HT1080 (cell line): ENCODE results near the gene DDX5. TPM values are rescaled to one million over a fixed set of nuclear protein-coding genes. Genes with fewer than 3 reads are reported as not detected.
"Not testable (repeated sequence)": the region's sequence is repeated elsewhere in the genome, so short reads cannot be mapped to it uniquely, and the experiment has no call there.

Experiments
- DNase-seq: peaks from one replicate; pipeline ENCODE4 v3.0.0-alpha.2; 2015; ENCODE audit warnings: low read depth
- total RNA-seq: library from RNA; depleted of rRNA; stranded (reverse); fragments of >200 nt; shearing (Covaris generic); gene quantifications from 2 replicates; pipeline ENCODE4 v1.2.3, GENCODE V29; 2014

DDX5 gene
- total RNA-seq, 1 experiment from 2014 or later, result 611 TPM

DNA sequence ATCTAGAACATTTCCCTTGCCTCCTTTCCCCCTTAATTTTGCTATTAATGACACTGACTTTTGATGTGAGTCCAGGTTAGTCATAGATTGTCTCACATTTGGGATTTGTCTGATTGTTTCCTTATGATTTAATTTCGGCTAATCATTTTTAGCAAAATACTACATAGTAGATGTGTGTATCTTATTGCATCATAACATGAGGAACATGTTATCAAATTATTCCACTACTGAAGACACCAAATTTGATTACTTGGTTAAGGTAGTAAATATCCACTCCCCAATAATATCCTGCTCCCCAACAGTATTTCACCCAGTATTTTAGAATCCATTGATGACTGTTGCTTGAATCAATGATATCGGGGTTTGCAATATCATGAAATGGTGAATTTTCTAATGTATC, 12.0 kb downstream of the DDX5 start:
- DNase-seq, result no peak

DNA sequence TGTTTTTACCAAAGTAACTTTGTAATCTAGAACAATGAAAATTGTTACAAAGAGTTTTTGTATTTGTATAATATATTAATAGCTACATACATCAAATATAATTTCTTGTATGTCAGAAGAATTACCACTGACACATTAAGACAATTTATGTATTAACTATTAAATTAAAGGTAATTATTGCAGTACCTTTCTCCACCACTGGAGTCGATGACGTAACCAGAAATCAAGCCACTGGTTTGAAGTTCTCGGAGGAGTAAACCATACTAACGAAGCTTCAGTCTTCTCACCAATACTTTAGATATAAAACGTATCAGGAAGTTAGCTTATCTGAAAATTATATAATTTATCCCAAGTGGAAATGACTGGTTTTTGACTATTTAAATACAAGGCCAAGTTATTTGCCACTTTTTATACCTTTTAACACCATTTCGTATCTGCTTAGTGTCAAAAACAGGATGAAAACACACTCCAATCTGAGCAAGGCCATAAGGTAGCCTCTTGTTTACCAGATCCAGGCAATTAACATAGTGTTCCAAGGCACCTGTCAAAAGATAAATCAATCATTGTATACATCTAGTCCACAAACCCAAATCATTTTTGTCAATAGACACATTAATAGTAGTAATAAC, 13.5 kb downstream of the DDX5 start:
- DNase-seq, result no peak

DNA sequence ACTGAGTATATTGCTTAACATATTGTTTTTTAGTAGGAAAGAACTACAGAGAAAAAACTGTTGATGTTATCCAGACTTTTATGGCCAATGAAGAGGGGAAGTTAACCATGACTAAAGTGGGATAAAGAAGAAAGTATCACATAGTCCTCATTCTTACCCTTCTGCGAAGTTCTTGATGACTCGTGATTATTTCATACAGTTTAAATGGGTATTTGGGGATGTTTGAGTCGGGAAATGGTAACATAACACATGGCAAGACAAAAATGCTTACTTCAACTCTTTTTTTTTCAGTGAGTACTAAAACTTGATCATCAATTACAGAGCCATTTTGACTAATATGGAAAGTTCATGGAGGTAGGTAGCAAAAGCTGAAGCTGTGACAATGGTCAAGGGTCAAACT, 14.1 kb downstream of the DDX5 start:
- peak; percentile 33 for DNase-seq

DNA sequence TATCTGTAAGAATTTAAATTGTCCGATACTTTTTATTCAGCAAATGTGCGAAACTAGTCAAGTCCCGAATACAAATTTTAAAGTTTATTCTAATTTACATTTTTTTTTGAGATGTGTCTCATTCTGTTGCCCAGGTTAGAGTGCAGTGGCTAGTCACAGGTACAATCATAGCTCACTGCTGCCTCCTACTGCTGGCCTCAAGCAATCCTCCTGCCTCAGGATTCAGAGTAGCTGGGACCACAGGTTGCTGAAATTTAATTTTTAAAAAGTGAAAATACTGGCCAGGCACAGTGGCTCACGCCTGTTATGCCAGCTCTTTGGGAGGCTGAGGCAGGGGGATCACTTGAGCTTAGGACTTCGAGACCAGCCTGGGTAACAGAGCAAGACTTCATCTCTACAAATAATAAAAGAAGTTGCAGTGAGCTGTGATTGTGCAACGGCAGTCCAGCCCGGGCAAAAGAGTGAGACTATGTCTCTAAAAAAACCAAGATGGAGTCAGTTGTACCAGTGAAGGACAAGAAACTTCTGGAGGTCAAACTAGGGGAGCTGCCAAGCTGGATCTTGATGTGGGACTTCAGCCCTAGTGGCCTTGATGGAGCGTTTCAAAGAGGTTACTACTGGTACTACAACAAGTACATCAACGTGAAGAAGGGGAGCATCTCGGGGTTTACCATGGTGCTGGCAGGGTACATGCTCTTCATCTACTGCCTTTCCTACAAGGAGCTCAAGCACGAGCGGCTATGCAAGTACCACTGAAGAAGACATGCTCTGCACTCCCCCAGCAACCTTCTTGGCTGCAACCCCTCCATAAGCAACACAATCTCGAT, 14.8 kb downstream of the DDX5 start:
- peak; percentile 45 for DNase-seq

DNA sequence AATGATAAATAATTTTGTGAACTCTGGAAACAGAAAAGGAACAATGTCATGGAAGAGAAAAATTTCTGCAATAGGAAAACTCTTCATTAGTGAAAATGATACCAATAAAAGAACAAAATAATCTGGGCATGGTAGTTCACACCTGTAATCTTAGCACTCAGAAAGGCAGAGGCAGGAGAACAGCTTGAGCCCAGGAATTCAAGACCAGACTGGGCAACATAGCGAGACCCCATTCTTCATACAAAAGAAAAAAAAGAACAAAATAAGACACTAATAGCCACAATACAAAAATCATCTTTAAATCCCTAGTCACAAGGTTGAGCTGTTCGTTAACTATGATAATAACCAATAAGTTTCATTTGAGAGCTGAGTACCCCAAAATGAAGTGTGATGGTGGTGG, 17.8 kb downstream of the DDX5 start:
- no peak for DNase-seq

DNA sequence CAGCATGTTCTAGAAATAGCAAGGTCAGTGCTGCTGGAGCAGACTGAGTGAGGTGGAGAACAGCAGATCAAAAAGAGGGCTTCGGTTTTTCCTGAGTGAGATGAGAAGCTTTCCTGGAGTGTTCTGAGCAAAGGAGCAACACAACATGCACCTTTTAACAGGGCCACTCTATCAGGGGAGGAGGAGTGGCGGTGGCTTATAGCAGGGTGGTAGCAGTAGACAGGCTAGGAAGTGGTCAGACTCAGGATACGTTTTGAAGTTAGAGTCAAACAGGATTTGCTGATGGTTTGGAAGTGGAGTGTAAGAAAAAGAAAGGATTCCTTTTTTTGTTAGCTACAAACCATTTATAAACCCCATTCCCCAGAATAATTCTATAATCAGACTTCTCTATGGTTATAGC, 21.7 kb downstream of the DDX5 start:
- DNase-seq, result no peak

DNA sequence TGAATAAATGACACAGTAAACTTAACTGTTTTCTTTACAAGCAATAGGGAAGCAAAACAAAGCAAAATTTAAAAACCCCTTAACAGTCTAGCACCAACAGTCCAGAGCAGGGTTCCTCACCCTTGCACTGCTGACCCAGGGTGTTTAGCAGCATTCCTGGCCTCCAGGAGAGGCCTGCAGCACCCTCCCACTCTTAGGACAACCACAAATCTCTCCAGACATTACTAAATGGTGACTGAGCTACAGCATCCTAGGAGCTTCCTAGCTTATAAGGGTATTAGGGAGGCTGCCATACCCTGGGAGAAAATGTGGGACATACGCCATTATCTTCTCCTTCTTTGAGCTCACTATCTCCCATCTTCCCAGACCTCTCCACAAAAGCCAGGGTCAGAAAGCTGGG, 25.1 kb downstream of the DDX5 start:
- no peak for DNase-seq

DNA sequence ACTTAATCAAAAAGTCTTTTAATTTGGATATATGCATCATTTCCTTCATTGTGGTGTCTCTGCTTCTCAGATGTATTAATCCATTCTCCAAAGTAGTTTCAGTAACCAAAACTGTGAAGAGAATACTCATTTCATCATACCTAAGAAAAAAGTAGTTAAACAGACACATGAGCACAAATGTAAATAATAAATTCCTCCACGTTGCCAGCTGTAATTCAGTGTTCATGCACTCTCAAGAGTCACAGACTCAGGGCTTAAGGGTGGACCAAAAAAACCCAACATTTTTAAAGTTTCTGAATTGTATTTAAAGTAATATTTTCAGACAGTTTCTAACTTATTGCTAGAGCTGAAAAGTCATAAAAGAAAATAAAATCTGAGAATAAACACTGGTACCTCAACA, 28.2 kb downstream of the DDX5 start:
- DNase-seq, result no peak

DNA sequence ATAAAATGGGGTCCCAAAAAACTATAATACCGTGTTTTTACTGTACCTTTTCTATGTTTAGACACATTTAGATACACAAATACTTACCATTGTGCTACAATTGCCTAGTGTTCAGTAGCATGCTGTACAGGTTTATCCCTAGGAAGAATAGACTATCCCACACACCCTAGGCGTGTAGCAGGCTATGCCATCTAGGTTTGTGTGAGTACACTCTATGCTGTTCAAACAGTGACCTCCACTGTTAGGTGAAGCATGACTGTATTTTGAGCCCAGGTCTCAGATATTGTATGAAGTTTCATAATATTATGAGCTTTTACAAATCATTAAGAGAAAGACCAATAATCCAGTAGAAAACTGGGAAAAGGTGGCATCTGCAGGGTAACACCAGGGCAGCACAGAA, 33.5 kb downstream of the DDX5 start:
- DNase-seq, result no peak

DNA sequence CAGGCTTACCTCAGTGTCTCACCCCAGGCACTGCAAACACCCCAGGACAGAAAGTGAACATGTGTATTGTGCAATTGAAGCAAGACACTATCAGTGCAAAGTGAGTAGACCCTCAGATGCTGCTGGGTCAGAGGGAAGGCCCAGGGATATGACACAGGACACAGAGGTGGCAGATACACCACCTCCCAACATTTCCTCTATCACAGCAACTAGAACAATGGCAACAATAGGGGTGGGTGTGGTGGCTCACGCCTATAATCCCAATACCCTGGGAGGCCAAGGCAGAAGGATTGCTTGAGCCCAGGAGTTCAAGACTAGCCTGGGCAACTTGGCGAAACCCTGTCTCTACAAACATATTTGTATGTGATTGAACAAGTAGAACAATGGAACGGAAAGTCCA, 34.6 kb downstream of the DDX5 start:
- no peak for DNase-seq

DNA sequence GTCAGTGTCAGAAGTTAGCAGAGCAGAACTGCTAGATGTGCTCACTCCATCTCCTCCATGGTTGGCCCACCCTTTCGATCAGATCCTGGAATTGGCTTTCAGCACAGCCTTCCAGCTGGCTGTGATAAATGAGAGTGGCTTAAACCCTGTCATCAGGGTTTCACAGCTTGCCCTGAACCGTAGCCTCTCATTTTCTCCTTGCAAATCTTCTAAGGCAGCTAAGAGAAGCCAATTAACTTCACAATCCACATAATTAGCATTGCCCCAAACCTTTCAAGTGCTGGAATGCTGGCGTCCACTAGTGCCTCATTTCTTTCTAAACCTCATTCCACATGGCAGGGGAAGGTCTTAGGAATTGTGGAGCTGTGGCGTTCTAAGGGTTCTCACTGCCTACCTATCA, 35.5 kb downstream of the DDX5 start:
- no peak for DNase-seq

DNA sequence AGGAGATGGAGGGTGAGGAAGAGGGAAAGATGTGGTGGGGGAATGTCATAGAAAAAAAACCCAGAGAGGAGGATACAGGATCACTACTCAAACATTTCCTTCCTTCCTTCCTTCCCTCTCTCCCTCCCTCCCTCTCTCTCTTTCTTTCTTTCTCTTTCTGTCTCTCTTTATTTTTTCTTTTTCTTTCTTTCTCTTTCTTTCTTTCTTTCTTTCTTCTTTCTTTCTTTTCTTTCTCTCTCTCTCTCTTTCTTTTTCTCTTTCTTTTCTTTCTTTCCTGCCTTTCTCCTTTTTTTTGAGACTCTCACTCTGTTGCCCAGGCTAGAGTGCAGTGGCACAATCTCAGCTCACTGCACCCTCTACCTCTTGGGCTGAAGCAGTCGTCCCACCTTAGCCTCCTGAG, 39.3 kb downstream of the DDX5 start:
- not testable (repeated sequence) for DNase-seq

DNA sequence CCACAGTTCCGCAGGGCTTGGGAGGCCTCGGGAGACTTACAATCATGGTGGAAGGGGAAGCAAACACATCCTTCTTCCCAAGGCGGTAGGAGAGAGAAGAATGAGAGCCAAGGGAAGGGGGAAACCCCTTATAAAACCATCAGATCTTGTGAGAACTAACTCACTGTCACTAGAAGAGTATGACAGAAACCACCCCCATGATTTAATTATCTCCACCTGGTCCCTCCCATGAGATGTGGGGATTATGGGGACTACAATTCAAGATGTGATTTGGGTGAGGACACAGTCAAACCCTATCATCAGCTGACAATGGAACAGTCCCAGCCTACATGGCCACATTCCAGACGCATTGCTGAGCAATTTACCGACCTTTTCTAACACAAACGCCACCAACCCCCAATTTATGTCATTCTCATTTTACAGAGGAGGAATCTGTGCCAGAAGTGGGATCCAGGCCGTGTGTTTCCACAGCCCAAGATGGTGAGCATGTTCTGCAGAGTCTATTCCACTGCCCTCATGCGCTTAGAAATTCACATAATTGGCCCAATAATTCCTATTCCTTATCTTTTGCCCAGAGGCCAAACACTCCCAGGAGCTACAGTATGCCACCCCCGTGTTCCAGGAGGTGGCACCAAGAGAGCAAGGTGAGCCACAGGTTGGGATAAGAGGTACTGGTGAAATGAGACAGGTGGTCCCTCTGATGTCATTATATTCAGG, 39.9 kb downstream of the DDX5 start:
- DNase-seq, result no peak

DNA sequence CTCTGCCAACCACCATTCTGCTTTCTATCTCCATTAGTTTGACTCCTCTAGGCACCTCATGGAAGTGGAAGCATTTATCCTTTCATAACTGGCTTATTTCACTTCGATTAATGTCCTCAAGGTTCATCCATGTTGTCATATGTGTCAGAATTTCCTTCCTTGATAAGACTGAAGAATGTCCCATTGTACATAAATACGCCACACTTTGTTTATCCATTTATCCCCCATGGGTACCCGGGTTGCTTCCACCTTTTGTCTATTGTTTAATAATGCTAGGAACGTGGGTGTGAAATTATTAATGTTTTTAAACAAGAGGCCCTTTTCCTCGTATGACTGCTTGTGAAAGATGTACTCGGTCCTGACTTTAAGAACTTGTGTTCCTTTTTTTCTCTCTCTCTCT, 44.3 kb downstream of the DDX5 start:
- no peak for DNase-seq

DNA sequence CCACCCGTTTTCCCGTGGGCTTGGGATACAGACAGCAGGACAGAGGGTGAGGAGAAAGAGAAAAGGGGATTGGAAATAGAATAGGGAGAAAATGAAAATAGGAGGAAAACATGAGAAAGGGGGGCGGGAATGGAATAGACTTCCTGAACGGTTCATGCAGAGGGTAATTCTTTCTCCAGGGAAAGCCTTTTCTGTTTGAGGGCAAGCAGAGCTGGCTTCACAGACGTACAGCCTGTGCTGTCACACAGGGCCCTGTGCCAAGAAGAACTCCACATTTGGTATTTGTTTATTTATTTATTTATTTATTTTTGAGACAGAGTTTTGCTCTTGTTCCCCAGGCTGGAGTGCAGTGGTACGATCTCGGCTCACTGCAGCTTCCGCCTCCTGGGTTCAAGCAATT, 45.1 kb downstream of the DDX5 start:
- DNase-seq, result no peak

DNA sequence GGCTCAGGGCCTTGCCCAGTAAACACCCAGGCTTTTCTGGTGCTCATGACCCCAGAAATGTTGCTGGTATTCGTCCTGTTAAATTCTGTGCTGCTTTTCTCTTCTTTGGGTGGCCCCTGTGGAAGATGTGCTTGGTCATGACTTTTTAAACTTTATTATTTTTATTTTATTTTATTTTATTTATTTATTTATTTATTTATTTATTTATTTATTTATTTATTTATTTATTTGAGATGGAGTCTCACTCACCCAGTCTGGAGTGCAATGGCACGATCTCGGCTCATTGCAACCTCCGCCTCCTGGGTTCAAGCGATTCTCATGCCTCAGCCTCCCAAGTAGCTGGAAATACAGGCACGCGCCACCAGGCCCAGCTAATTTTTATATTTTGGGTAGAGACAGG, 46.3 kb downstream of the DDX5 start:
- not testable (repeated sequence) for DNase-seq

DNA sequence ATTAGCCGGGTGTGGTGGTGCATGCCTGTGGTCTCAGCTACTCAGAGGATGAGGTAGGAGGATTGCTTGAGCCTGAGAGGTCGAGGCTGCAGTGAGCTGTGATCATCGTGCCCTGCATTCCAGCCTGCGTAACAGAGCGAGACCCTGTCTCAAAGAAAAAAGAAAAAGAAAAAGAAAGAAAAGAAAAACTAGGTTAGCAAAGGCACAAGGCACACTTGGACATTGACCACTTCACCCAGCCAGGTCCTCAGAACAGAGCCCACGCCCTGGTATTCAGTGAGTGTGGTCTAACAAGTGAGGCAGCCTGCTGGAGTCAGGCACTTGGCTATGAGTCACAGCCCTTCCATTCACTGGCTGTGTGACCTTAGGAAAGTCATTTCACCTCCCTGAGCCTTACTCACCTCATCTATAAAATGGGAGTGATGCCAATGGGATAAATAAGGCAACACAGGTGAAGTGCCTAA, 46.8 kb downstream of the DDX5 start:
- DNase-seq, result peak; percentile 80

DNA sequence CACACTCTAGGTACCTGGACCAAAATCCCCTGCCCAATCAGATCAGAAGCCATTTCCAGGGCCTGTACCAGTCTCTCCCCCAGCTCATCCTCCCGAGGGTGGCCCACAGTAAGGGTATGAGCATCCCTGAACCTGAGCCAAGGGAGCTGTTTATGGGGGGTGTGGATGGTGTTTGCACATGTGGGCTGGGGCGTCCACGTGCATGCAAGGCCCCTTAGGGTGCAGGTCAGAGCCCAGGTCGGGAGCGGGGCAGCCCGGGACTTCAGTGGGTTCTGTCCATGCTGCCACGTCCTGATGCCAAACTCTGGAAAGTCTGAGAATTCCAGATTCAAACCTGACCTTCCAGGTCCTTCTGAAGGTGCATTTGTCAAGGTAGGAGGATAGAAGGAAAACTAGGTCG, 47.3 kb downstream of the DDX5 start:
- no peak for DNase-seq

DNA sequence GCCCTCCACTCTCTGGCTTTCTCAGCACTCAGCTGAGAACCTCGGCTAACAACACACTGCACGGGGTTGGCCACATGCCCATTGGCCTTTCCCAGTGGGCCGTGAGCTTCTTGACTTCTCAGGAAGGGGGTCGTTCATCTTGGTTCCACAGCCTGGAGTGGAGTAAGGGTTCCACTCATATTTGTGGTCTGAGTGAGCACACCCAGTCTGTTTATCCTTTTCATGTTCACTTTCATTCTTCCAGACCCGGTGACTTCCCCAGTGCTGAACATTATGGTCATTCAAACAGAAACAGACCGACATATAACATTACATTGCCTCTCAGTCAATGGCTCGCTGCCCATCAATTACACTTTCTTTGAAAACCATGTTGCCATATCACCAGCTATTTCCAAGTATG, 48.9 kb downstream of the DDX5 start:
- DNase-seq, result no peak

DNA sequence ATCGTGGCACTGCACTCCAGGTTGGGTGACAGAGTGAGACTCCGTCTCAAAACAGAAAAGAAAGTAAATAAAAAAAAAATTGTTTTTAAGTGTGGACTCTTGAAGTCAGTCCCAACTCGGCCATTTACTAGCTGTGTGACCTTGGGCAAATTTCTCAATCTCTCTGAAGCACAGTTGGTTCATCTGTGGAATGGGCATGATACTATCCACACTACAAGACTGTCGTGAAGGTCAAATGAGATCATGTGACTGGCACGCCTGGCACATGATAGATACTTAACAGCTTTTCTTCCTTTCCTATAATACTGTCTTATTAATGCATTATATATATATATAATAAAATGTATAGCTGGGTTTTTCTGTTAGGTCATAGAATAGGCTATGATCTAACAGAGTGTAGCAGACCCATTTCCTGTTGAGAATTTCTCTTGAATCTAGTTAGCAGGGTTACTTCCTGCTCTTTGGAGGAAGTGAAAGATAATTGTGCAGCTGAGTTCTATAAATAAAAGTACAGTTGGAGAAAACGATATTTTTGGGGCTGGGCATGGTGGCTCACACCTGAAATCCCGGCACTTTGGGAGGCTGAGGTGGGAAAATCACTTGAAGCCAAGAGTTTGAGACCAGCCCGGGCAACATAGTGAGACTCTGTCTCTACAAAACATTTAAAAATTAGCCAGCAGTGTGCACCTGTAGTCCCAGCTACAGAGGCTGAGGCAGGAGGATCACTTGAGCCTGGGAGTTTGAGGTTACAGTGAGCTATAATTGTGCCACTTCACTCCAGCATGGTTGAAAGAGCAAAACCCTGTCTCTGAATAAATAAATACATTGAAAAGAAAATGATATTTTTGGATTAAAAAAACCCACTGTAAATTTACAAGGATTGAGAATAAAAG, 49.9 kb downstream of the DDX5 start:
- peak; percentile 57 for DNase-seq

DNA sequence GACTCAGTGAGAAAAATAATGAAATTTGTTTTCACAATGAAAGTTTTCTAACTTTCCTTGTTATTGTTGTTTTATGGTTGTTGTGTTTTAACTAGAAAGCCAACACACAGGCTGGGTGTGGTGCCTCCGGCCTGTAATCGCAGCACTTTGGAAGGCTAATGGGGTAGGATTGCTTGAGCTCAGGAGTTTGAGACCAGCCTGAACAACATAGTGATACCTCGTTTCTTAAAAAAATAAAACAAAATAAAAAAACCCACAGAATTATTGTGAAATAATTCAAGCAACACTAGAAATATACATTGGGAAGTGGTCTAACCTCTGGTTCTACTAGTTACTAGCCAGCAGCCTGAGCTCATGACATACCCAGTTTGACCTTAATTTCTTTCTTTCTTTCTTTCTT, 56.5 kb downstream of the DDX5 start:
- no peak for DNase-seq
